HG02623 (cell line): ENCODE data around the gene ARL6IP4.

Experiments
- ATAC-seq: cut with Tn5 transposase; IDR thresholded peaks from one replicate; pipeline ENCODE4 v1.9.1; 2021; ENCODE audit warnings: moderate library complexity; ENCODE audit not compliant: unreplicated experiment

Gene ARL6IP4

DNA sequence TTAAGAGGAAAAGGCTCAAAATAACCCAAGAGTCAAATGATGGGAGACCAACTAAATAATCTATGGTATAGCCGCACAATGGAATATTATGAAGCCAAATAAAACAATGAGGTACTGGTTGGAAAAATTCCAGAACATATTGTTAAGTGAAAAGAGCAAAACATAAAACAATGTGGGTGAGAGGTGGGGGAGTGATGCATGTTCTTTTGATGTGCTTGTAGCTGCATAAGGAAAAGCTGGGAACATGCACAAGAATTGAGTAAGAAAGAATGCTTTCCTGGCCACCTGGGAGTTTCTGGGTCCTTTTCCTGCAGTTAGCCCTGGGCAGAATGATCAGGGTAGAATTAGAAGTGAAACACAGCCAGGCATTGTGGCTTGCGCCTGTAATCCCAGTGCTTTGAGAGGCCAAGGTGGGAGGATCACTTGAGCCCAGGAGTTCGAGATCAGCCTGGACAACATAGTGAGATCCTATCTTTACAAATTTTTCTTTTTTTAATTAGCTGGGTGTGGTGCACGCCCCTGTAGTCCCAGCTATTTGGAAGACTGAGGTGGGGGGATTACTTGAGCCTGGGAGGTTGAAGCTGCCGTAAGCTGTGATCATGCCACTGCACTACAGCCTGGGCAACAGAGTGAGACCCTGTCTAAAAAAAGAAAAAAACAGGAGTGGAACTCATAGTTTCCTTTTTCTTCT is 22.1 kb upstream of the ARL6IP4 start:
- ATAC-seq: no peak

DNA sequence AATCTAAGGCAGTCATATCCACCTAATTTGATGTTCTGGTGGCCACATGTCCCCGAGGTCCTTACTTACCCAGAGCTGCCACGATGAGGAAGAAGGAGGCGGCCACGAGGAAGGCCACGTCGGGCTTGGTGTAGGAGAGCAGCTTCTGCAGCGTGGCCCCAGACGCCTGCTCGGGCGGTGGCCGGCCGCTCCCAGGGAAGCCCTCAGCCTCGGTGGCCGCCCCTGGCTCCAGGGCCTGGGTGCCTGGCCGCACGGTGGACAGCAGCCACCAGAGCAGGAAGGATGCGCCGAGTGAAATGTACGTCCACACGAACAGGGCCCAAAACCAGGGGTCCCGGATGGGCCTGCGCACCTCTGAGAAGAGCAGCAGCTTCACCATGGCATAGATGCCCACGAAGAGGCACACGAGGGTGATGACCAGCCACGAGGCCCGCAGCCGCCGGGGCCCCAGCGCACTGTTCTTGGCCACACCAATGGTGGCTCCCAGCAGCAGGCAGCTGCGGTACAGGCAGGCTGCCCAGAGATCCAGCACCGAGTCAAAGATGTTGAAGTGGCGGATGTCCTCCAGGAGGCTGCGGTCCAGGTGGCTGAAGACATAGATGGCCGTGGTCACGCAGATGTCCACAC is 20.8 kb upstream of the ARL6IP4 start:
- no peak for ATAC-seq

DNA sequence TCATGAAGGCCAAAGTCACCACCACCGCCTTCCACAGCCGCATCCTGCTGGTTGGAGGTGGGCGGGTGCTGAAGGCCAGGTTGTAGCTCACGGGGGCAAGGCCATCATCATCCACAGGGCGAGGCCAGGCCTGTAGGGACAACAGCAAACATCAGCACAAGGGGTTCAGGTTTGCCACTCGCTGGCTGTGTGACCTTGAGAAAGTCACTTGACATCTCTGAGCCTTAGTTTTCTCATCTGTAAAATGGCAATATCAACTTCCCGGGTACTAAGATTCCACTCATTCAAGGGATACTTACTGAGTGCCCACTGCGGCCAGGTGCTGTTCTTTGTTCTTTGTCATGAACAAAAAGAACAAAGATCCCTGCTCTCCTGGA is 20.3 kb upstream of the ARL6IP4 start:
- no peak for ATAC-seq

DNA sequence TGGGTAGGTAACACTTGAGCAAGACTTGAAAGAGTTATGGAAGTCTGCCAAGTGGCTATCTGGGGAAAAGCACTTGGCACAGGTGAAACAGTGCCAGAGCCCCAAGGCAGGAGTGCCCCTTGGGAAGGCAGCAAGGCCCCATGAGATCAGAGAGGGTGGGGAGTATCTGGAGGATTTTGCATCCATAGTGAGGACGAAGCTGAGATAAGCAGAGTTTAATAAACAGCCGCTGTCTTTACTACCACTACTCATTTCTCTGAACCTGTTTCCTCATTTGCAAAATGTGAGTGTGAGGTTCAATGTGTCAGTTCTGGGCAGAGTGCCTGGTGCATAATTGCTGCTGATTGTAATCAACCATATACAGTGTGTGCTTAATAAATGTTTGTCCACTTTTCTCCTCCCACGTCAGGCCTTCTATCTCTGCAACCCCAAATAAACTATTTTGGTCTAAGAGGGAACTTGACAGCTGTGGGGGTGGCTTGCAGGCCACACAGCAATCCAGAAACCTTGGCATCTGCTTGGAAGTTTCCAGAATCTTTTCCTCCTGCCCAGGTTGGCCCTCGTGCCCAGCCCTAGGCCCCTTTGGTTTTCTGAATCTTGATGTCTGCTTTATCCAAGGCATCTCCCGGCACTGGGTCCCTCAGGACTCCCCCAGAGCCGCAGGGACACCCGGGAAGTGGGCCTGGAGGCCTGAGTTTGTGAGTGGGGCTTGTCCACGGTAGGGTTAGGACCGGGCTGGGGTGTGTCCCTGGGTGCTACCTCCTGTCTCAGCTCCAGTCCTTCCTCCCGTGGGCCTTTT is 18.8 kb upstream of the ARL6IP4 start:
- ATAC-seq: no peak

DNA sequence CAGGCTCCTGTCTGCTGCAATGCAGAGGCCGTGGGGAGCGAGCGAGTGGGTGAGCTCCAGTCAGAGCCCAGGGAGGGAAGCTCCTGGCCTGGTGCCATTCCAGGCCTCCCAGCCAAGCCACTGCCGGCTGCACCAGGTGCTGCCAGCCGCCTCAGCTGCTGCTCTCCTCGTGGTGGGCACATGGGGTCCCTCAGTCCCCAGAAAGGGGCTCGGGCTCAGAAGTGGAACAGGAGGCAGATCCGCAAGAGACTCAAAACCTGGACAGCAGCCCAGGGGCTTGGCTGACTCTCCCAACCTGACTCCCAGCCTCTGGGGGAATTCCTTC is 16.6 kb upstream of the ARL6IP4 start:
- ATAC-seq: no peak

DNA sequence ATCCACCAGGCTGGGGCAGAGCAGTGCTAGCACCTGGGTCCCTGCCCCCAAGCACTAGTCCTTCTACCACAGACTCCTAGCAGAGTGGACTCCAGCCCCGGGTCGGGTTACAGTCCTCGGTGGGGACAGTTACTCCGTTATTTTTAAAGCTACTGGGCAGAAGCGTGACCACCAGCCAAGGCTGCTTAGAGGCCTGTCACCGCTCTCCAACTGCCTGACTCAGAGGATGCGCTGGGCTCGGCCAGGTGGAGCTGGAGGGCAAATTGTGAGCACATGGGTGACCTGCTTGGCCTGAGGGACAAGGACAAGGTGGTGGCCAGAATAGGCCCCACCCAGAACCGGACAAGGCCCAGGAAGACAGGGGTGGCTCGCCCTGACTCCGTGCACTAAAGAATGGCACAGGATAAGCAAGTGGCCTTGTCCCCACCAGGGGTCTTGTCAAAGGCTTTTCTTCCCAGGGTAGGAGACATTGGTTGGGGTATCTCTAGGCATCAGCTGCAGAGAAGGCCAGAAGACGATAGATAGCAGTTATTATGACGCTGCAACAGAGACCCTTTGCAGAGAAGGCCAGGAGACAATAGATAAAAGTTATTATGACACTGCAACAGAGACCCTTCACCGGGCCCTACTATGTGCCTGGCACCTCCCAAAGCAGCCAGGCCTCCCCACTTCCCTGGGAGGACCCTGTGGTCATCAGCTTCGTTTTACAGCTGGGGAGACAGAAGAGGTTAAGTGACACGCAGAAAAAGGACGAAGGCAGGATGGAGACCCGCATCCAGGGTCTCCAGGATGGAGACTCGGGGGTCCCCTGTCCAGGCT is 15.8 kb upstream of the ARL6IP4 start:
- no peak for ATAC-seq

DNA sequence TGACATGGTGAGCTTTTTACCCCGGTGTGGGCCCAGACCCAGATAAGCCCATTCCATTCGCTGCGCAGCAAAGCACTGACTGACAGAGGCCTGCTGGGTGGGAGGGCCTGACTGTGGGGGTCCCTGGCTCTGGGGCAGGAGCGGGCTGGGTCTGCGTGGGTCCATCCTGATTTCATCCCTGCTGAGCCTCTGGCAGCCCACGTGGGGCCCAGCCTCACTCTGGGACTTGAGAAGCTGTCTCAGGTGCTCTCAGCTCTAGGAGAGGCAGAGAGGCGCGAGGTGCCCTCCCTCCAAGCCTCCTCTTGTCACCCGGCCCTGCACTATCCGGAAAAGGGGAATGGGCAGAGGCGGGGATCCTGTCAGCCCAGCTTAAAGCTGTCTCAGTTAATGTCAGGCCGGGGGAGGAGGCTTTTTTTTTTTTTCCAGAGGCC is 15.1 kb upstream of the ARL6IP4 start:
- ATAC-seq: no peak

DNA sequence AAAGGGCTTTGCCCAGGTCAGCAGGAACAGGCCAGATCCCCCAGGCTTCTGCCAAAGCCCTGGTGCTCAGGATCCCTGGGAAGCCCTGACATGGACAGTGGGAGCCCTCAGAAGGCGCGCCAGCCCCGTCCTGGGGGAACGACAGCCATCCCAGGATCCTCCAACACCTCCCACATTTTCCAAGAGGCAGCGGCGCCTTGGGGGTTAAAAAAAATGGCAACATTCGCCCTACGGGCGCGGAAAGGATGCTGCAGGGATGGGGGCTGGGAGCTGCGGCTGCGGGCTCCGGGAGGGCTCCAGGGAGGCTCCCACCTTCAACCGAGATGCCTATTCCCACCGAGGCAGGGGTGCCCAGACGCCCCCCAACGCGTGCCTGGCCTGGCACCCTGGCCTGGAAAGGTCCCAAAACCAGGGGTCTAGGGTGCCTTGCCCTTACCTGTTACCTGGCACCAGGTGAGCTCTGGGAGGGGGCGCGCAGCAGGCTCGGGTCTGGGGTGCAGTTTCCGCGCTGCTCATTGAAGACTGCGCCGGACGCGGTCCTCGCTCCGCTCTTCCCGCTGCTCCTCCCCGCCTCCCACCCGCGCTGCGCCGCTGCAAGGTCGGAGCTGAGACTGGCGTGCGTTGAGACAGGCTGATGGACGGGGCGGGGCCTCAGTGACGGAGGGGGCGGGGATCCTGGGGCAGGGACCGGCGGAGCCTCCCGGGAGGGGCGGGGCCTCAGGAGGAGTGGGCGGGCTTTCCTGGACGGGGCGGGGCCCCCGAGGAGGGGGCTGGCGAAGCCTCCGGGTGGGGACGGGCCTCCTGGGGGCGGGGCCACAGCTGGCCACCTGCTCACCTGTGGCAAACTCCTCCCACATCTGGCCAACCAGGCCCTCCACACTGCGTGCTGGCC is 14.4 kb upstream of the ARL6IP4 start, which contains the start of gene ABCB9:
Gene ABCB9 (minus strand): TSS at position 613 of the 892 bp plus-strand sequence. CDS start 6,228 bp downstream, outside the sequence.
- peak; percentile 78 for ATAC-seq

DNA sequence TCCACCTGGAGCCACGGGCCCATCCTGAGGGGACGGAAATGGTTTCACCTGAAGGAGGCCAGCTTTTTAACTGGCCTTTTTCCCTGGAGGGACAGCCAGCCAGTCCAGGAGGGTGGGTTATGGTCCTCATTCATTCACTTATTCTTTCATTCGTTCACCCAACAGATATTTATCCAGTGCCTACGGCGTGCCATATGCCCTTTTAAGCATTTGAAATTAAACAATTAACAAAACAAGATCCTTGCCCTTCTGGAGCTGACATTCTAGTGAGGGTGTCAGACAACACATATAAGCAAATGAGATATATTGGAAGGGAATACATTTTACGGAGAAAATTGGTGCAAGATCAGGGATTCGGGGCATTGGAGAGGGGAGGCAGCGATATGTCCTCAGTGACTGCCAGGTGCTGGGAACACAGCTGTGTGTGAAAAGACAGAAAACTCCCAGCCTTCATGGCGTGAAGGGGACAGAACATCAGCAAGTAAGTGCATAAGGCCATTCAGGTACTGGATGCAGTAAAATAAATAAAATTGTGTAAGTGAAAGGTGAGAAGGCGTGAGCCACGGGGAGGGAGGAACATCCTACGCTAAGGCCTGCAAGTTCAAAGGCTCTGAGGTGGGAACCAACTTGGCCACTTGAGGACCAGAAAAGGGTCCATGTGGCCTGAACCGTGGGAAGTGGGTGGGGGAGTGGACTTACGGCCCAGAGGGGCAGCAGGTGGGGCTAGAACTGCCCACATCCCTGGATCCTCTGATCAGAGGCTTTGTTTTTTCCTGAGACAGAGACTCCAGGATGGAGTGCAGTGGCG is 13.5 kb upstream of the ARL6IP4 start:
- ATAC-seq: no peak

DNA sequence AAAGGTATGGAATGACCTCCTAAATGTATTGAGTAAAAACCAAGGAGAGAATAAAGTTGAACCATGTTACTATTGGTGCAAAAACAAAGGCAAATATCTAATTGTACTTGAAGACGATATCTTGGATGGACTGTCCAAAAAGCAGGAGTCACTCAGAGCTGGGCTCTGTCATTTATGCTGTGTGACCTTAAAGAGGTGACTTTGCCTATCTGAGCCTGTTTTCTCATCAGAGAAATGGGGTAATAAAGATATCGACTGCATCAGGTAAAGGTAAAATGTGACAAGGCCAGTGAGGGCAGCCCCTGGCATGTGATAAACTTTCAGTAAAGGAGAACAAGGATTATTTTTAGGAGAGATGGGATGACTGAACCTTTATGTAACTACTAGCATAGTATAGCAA is 12.4 kb upstream of the ARL6IP4 start:
- no peak for ATAC-seq

DNA sequence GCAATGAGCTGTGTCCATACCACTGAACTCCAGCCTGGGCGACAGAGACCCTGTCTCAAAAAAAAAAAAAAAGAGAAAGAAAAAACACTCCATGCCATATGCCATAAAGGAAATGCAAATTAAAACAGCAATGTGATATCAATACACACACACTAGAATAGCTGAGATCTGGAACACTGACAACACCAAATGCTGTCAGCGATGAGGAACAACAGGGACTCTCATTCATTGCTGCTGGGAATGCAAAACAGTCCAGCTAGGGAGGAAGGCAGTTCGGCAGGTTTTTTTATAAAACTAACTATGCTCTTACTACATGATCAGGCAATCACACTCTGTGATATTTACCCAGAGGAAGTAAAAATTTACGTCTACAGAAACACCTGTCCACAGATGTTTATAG is 10.8 kb upstream of the ARL6IP4 start:
- ATAC-seq: no peak

DNA sequence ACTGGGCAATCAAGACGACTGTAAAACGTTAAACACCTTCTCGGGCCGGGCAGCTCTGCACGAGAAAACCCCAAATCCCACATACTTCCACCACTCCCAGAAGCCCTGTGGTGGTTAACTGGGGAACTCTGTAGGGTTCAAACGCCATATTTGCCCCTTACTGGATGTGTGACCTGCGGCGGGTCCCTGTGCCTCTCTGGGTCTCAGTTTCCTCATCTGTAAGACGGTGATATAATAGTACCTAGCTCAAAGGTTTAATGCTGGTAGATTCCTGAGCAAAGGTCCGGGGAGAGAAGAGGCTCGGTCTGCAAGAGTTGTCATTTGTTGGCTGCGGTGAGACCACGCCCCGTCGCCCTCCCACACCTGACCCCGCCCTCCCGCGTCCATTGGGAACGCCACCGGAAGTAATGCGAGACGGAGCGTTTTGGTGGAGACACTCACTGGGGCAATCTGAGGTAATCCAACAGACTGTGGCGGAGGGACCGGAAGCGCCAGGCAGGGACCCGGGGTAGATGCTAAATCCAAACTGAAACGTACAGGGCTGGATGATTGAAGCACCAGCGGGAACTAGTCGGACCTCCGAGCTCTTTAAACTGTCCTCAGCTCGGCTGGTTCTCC is 6.1 kb upstream of the ARL6IP4 start:
- peak; percentile 68 for ATAC-seq

DNA sequence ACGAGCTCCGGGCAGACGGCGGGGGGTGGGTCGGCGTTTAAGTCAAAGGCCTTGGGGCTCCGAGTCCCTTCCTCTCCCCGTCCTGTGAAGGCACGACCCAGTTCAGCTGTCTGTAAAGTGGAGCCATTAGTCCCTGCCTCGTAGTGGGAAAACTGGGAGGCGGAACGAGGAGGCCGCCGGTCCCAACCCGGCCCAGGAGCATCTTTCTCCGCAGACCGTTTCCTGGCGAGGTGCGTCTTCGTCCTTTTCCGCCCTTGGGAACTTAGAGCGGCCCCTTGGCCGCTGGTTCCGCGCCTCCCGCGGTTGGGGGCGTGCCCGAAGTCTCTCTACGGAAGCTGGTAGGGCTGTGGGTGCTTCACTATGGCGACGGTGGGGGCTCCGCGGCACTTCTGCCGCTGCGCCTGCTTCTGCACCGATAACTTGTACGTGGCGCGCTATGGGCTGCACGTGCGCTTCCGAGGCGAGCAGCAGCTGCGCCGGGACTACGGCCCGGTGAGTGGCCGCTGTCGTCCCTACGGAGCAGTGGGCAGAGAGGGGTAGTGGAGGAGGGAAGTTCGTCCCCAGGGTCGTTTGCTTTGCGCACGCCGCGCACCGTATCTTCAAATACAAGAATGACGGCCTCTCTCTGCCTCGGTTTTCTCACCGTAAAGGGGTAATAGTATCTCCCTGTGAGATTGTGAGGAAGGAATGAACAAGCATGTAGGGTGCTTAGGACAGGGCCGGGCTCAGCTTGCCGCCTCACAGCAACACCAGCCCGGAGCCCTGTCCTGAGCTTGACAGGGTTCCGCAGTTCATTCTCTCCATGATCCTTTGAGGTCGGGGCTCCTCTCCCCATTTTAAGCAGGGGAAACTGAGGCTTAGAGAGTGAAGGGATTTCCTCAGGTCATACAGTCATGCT is 5.3 kb upstream of the ARL6IP4 start, which contains the start of gene OGFOD2:
Gene OGFOD2 (plus strand): TSS at position 353 of the 898 bp plus-strand sequence. CDS start 8 bp downstream, at position 361.
- ATAC-seq: peak; percentile 55

DNA sequence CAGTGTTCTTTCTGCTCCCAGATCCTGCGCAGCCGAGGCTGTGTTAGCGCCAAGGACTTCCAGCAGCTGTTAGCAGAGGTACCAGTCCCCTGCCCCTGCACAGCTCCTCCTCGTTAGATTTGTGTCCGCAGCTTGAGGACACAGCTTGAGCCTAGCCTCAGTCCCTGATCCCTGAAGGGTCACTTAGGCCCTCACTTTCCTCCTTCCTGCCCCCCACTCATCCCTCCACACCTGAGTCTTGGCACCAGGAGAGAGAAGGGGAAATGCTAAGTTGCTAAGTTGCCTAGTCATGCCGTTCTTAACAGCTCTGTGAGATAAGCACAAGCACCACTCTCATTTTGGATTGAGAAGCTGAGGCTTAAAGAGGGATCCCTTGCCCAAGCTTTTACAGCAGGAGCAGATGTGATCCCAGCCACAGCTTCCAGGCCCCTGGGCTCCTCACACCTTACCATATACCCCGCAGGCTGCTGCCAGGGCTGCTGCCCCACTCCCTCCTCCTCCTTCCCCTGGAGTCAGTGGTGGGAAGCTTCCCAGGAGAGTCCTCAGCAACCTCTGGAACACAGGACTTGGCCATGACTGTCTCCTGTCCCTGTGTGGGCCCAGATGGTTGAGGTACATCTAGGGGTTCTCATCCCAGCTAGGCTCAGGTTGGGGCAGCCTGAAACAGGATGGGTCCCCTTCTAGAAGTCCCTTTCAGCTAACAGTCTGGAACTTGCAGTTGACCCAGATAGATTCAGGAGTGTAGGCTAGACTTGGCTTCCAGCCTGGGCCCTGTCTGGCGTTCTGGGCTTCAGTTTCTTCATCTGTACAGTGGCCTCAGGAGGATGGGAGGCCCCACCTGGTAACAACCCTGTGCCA is 4.5 kb upstream of the ARL6IP4 start:
- ATAC-seq: no peak

DNA sequence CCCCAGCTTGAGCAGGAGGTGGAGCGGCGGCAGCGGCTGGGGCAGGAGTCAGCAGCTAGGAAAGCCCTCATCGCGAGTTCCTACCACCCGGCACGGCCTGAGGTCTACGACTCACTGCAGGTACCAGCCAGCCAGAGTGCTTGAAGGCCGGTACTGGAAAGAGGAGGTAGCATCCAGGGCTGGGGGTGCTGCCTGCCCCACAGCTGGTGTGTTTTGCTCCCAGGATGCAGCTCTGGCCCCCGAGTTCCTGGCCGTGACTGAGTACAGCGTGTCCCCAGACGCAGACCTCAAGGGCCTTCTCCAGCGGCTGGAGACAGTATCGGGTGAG is 3.9 kb upstream of the ARL6IP4 start:
- no peak for ATAC-seq

DNA sequence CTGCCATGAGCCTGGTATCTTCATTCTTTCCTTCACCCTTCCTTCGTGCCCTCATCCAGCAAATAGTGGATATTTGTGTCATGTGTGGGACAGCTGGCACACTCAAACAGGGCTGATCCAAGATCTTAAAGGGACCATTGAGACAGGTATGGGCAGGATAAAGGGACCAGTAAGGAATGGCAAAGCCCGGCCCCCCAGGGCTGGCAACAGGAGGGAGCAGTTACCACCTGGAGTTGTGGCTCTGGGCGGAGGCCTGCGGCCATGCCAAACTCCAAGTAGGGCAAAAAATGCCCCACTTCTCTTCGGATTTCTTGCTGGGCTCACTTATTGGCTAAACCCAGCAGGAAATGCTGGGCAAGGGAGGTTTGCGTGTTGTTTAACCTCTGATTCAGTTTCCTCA is 3.3 kb upstream of the ARL6IP4 start:
- ATAC-seq: no peak
